GM18505 (cell line): ENCODE results near the gene NAIF1.
A peak's percentile ranks its signal among the peaks of the same experiment; 100 is the strongest.

Experiments used
- ATAC-seq: cut with Tn5 transposase; IDR thresholded peaks from one replicate; pipeline ENCODE4 v1.9.1; 2021; ENCODE audit not compliant: unreplicated experiment
- POLR2A ChIP-seq: IDR thresholded peaks from 4 replicates; pipeline ENCODE4 v1.6.1; 2011; ENCODE audit warnings: borderline replicate concordance; ENCODE audit not compliant: insufficient read depth, insufficient read length; ENCODE audit errors: extremely low read depth

The NAIF1 gene

GRCh38 chr9:128098297-128099230 lies 31.4 kb upstream of the NAIF1 start:
- ATAC-seq: no peak

GRCh38 chr9:128097543-128098296 lies 30.6 kb upstream of the NAIF1 start:
- ATAC-seq: no peak
- no peak for TF ChIP-seq POLR2A

More at GRCh38 chr9:128098297-128099230, 31.4 kb upstream of the NAIF1 start:
- TF ChIP-seq POLR2A: no peak

DNA sequence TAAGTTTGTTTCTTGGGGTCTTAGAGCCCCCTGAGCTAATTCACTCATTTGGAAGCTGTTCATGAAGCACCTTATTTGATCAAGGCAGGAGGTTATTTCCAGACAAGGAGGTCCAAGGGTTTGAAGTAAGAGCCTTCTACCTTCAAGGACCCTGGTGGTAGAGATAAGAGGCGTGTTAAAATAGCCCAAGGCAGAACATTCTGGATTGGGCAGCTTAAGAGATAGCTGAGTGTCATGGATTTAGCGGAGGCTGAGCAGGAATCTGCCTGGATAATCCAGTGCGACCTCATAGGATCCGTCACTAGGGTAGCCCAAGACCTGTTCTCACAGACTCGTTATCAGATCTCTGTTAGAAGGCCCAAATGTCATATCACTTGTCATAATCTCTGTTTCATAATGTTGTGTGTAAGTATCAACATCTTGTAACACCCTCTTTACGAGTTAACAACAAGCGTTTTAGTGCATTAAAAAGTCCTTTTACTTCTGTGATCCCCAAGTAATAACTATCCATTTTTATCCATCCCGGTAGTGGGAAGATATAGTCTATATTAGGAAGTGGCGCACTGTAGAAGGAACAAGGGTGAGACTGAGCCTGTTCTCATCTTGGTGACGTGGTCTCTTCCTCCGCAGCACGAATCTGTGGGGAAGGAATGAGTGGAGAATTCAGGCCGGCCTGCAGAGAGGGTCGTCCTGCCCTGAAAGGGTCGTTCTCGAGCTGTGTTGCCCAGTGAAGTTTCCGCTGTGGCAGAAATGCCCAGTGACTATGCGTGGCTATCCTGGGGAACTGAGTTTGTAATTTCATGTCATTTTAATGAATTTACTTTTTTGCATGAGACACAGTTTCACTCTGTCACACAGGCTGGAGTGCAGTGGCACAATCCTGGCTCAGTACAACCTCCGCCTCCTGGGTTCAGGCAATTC lies 29.8 kb upstream of the NAIF1 start:
- ATAC-seq: no peak
- TF ChIP-seq POLR2A: no peak

DNA sequence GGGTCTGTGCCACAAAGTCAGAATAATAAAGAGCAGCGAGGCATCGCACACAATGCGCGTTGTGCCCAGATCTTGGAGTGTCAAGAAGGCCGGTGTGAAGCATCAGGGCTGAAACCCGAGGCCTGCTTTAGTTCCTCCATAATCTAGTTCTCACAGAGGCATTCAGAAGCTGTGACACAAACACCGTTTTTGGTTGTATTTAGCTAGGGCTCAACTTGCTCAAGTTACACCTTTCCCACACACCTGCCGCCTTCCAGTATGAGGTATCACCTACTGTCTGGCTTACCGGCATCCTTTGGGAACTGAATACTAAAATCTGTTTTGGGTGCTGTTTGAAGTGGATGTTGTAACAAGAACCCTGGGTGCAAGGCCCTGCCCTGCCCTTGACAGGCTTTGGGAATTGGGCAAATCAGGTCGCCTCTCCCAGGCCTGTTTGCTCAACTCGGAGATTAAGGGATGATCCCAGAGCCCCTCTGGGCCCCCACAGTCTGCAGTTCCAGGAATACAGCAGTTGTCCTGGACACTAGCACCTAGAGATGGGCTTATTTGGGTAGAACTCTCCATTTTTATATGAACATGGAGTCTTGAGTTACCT lies 27.9 kb upstream of the NAIF1 start:
- no peak for ATAC-seq
- TF ChIP-seq POLR2A: no peak

GRCh38 chr9:128094166-128094949 lies 27.2 kb upstream of the NAIF1 start:
- ATAC-seq: peak; percentile 83

DNA sequence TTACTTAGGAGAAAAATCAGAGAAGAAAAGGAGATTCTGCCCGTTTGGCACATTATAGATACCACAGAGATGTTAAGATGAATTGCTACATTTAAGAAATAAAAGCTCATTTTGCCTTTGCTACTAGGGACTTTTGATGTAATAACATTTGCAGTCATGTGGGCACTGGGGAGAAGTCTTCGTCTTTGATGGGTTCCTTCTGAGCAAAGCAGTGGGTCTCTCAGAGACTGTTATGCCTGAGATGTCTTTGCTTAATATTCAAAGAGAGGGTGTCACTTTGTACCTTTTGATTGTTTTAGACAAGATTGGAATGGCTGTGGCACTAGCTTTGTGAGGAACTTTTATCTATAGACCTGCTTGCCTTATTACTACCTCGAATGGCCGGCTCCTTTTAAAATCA lies 25.9 kb upstream of the NAIF1 start:
- TF ChIP-seq POLR2A: no peak
- ATAC-seq: no peak

More at GRCh38 chr9:128094166-128094949, 27.2 kb upstream of the NAIF1 start:
- TF ChIP-seq POLR2A: no peak

DNA sequence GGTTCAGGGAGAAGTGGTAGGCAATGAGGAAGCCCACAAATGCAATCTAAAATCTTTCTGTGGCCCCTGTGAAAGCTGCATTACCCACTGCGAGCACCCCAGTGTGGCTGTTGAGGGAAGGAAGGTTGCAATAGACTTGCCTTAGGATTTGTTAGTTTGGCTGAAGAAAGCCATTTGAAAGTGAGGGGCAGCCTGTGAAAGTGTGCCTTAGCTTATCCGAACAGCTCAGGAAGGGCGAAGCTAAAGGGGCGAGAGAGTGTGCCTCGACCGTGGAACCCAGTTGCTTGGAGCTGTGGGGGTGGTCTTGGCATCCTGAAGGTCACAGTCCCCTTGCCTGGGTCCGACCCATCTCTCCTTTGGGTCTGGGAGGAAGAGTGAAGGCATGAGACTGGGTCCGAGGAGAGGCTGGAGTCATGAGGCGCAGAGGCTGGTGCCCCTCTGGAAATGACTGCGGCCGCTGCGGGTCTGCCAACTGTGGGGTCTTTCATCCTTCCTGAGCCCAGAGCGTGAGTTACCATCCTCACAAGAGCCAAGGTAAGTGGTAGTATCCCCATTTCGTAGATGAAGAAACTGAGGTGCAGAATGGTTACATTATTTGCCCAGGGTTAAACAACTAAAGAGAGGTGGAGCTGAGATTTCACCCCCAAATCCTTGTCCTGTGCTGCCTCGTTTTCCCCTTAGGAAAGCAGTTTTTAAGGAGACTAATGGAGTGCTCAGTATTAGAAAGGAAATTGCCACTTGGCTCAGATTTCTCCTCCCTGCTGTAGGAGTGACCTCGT lies 25.3 kb upstream of the NAIF1 start:
- no peak for TF ChIP-seq POLR2A
- ATAC-seq: no peak

GRCh38 chr9:128091571-128091970 lies 24.5 kb upstream of the NAIF1 start:
- no peak for TF ChIP-seq POLR2A

GRCh38 chr9:128091144-128091543 lies 24.0 kb upstream of the NAIF1 start:
- ATAC-seq: no peak
- no peak for TF ChIP-seq POLR2A

More at GRCh38 chr9:128091571-128091970, 24.5 kb upstream of the NAIF1 start:
- ATAC-seq: no peak

GRCh38 chr9:128089299-128089698 lies 22.2 kb upstream of the NAIF1 start:
- no peak for ATAC-seq
- TF ChIP-seq POLR2A: no peak

GRCh38 chr9:128088253-128088945 lies 21.3 kb upstream of the NAIF1 start:
- no peak for ATAC-seq
- TF ChIP-seq POLR2A: no peak

GRCh38 chr9:128087262-128087661 lies 20.1 kb upstream of the NAIF1 start:
- no peak for ATAC-seq
- no peak for TF ChIP-seq POLR2A
